ENCODE results near the gene USP9X.
A peak's percentile ranks its signal among the peaks of the same experiment; 100 is the strongest.
"Not testable (repeated sequence)": the region's sequence is repeated elsewhere in the genome, so short reads cannot be mapped to it uniquely, and the experiment has no call there.

Gene USP9X

GRCh38 chrX:41127477-41128192 lies 42.4 kb downstream of the USP9X start:
- DNase-seq, result no peak

- DNase-seq, result no peak
Observed at GRCh38 chrX:41128955-41129354, 43.7 kb downstream of the USP9X start.

GRCh38 chrX:41131766-41132165 lies 46.5 kb downstream of the USP9X start:
- DNase-seq, result no peak

- DNase-seq, result no peak
Observed at GRCh38 chrX:41133551-41133950, 48.3 kb downstream of the USP9X start.

GRCh38 chrX:41137589-41137988 lies 52.3 kb downstream of the USP9X start:
- DNase-seq, result peak; percentile 13

GRCh38 chrX:41142130-41142910 lies 57.1 kb downstream of the USP9X start:
- DNase-seq, result no peak

- DNase-seq, result no peak
Observed at GRCh38 chrX:41144873-41145272, 59.6 kb downstream of the USP9X start.

GRCh38 chrX:41145920-41146608 lies 60.8 kb downstream of the USP9X start:
- DNase-seq, result peak; percentile 15

- DNase-seq, result no peak
Observed at GRCh38 chrX:41148553-41148952, 63.3 kb downstream of the USP9X start.

GRCh38 chrX:41150043-41150442 lies 64.8 kb downstream of the USP9X start:
- DNase-seq, result no peak

- DNase-seq, result not testable (repeated sequence)
Observed at GRCh38 chrX:41151726-41152125, 66.5 kb downstream of the USP9X start.

- DNase-seq, result no peak
Observed at GRCh38 chrX:41152221-41152620, 67.0 kb downstream of the USP9X start.

GRCh38 chrX:41153448-41153847 lies 68.2 kb downstream of the USP9X start:
- no peak for DNase-seq

GRCh38 chrX:41153957-41154356 lies 68.7 kb downstream of the USP9X start:
- no peak for DNase-seq

GRCh38 chrX:41164449-41164848 lies 79.2 kb downstream of the USP9X start:
- DNase-seq, result no peak

GRCh38 chrX:41167888-41168287 lies 82.6 kb downstream of the USP9X start:
- DNase-seq, result no peak

GRCh38 chrX:41176263-41176662 lies 91.0 kb downstream of the USP9X start:
- no peak for DNase-seq

- no peak for DNase-seq
Observed at GRCh38 chrX:41177297-41177696, 92.1 kb downstream of the USP9X start.

GRCh38 chrX:41178201-41178600 lies 93.0 kb downstream of the USP9X start:
- no peak for DNase-seq

- peak; percentile 63 for DNase-seq
Observed at GRCh38 chrX:41180194-41180908, 95.1 kb downstream of the USP9X start.

GRCh38 chrX:41184312-41184711 lies 99.1 kb downstream of the USP9X start:
- DNase-seq, result no peak

GRCh38 chrX:41186946-41187345 lies 101.7 kb downstream of the USP9X start:
- DNase-seq, result not testable (repeated sequence)

GRCh38 chrX:41189156-41189555 lies 103.9 kb downstream of the USP9X start:
- DNase-seq, result no peak
